Common myeloid progenitor, CD34-positive (primary cell): ENCODE measurements around the gene CHD5.

ENCODE experiments used
- CTCF ChIA-PET: fragments of 350-600 bp; sonication (Branson Sonifier 250); formaldehyde crosslinking; loops from one replicate; lab custom pipeline; 2021; ENCODE audit warnings: antibody characterized with exemption; lab: Charles Lee
- POLR2A ChIA-PET: fragments of 350-600 bp; sonication (Branson Sonifier 250); formaldehyde crosslinking; loops from one replicate; lab custom pipeline; 2021; ENCODE audit warnings: antibody characterized with exemption; lab: Charles Lee
- DNase-seq, 3 donors: peaks; one replicate each; pipeline versions ENCODE4 v3.0.0 to v3.0.0-alpha.2; 2013
- H3K27ac ChIP-seq, 2 experiments: 1 replicate in 1 of 2; 2 replicates in 1 of 2; pipeline ENCODE4 v1.7.0; 2013; ENCODE audit warnings: inconsistent platforms in 2 of 2, low read length in 2 of 2, mild to moderate bottlenecking in 2 of 2, low read depth in 1 of 2, moderate library complexity in 1 of 2; ENCODE audit not compliant: severe bottlenecking in 2 of 2, insufficient read depth in 1 of 2, poor library complexity in 1 of 2
- H3K27me3 ChIP-seq, 5 experiments: replicated peaks in 2 of 5; 1 replicate in 3 of 5; 2 replicates in 2 of 5; pipeline versions ENCODE4 v1.6.1 to v1.7.0; 2013; ENCODE audit warnings: low read length in 4 of 5, mild to moderate bottlenecking in 2 of 5, moderate library complexity in 2 of 5, inconsistent platforms in 1 of 5; ENCODE audit not compliant: insufficient read depth in 5 of 5, control insufficient read depth in 4 of 5
- H3K36me3 ChIP-seq, 4 experiments: 1 replicate in 2 of 4; 2 replicates in 2 of 4; pipeline versions ENCODE4 v1.6.1 to v1.7.0; 2013; ENCODE audit warnings: low read length in 3 of 4, control low read depth in 1 of 4, mild to moderate bottlenecking in 1 of 4; ENCODE audit not compliant: control insufficient read depth in 4 of 4, insufficient read depth in 4 of 4
- H3K4me1 ChIP-seq, 4 experiments: 1 replicate in 3 of 4; 2 replicates in 1 of 4; pipeline versions ENCODE4 v1.6.1 to v1.7.1; 2013; ENCODE audit warnings: low read length in 3 of 4, mild to moderate bottlenecking in 3 of 4, control low read depth in 1 of 4, inconsistent platforms in 1 of 4, moderate library complexity in 1 of 4; ENCODE audit not compliant: control insufficient read depth in 4 of 4, insufficient read depth in 4 of 4; ENCODE audit errors: control extremely low read depth in 1 of 4
- H3K4me3 ChIP-seq, 7 experiments: 1 replicate in 4 of 7; 2 replicates in 3 of 7; pipeline versions ENCODE4 v1.5.1 to v1.7.0; 2013; ENCODE audit warnings: mild to moderate bottlenecking in 7 of 7, low read length in 6 of 7, moderate library complexity in 6 of 7, inconsistent platforms in 2 of 7, low read depth in 2 of 7, control low read depth in 1 of 7; ENCODE audit not compliant: insufficient read depth in 4 of 7, control insufficient read depth in 1 of 7; ENCODE audit errors: extremely low read depth in 1 of 7
- H3K9me3 ChIP-seq, 5 experiments: 1 replicate in 4 of 5; 2 replicates in 1 of 5; pipeline versions ENCODE4 v1.6.1 to v1.7.1; 2013; ENCODE audit warnings: low read length in 4 of 5, mild to moderate bottlenecking in 2 of 5, inconsistent platforms in 1 of 5, low read depth in 1 of 5, moderate library complexity in 1 of 5; ENCODE audit not compliant: control insufficient read depth in 4 of 5, insufficient read depth in 2 of 5; ENCODE audit errors: control extremely low read depth in 1 of 5
- WGBS: methylation state at CpG from one replicate; pipeline ENCODE4 v1.1.5; 2013; ENCODE audit not compliant: insufficient coverage; 5-methylcytosine and 5-hydroxymethylcytosine counted together

CHD5 gene

GRCh38 chr1:6118415-6118814 lies 61.7 kb downstream of the CHD5 start:
- WGBS, result 100% methylated on average over 1 of the region's 3 CpGs
- CTCF ChIA-PET, result no interaction called here
- POLR2A ChIA-PET, result no interaction called here
- no peak overlapping the region for H3K27ac ChIP-seq
- H3K36me3 ChIP-seq, result no peaks in the 10 kb centered on the region
- peaks cover 0 to 5% (median 0%) of the 10 kb centered on the region in 5 experiments for H3K9me3 ChIP-seq
- peaks cover 0 to 12% (median 4%) of the 10 kb centered on the region in 4 experiments for H3K4me1 ChIP-seq
- H3K27me3 ChIP-seq, result peaks cover 0 to 3% (median 0%) of the 10 kb centered on the region in 5 experiments
- DNase-seq, result no peak
- no peak overlapping the region for H3K4me3 ChIP-seq

- no peak for DNase-seq
- peaks cover 0 to 5% (median 0%) of the 10 kb centered on the region in 5 experiments for H3K9me3 ChIP-seq
- peaks cover 0 to 11% (median 2%) of the 10 kb centered on the region in 4 experiments for H3K4me1 ChIP-seq
- ChIA-PET POLR2A (no interaction called here), CTCF (no interaction called here)
- peaks cover 0 to 5% (median 0%) of the 10 kb centered on the region in 5 experiments for H3K27me3 ChIP-seq
- no peaks in the 10 kb centered on the region for H3K36me3 ChIP-seq
- H3K27ac ChIP-seq, result no peak overlapping the region
- no peak overlapping the region for H3K4me3 ChIP-seq
Measured at GRCh38 chr1:6117624-6118023, 62.5 kb downstream of the CHD5 start.

- Histone ChIP-seq H3K36me3 (no peaks in the 10 kb centered on the region), H3K4me3 (no peak overlapping the region), H3K9me3 (peaks cover 0 to 5% (median 0%) of the 10 kb centered on the region in 5 experiments), H3K27ac (no peak overlapping the region), H3K27me3 (peaks cover 0 to 7% (median 0%) of the 10 kb centered on the region in 5 experiments), H3K4me1 (peaks cover 0 to 8% (median 2%) of the 10 kb centered on the region in 4 experiments)
- POLR2A ChIA-PET, result no interaction called here
- no CpG with 5 or more reads among the region's 2 CpGs for WGBS
- CTCF ChIA-PET, result interaction anchor here (0.7 to 1.5 kb wide), 2 partner anchors 24 to 30 kb away, joined by 3 to 5 read pairs; no protein-coding TSS in a partner anchor
- DNase-seq, result no peak
Measured at GRCh38 chr1:6117064-6117463, 63.1 kb downstream of the CHD5 start.

- Histone ChIP-seq H3K4me1 (peaks cover 0 to 7% (median 2%) of the 10 kb centered on the region in 4 experiments), H3K27ac (no peak overlapping the region), H3K36me3 (no peaks in the 10 kb centered on the region), H3K9me3 (peaks cover 0 to 5% (median 0%) of the 10 kb centered on the region in 5 experiments), H3K27me3 (peaks cover 0 to 11% (median 0%) of the 10 kb centered on the region in 5 experiments), H3K4me3 (no peak overlapping the region)
- ChIA-PET CTCF (interaction anchor here (0.8 to 1.5 kb wide), 4 partner anchors 21 to 132 kb away, joined by 3 to 5 read pairs (median 3); no protein-coding TSS in a partner anchor), POLR2A (no interaction called here)
- WGBS, result no CpG with 5 or more reads among the region's 1 CpG
- no peak for DNase-seq
Measured at GRCh38 chr1:6116137-6116536, 64.0 kb downstream of the CHD5 start.

GRCh38 chr1:6113745-6114144 lies 66.4 kb downstream of the CHD5 start:
- H3K27ac ChIP-seq, result no peak overlapping the region
- H3K4me1 ChIP-seq, result peaks cover 0 to 7% (median 2%) of the 10 kb centered on the region in 4 experiments
- H3K27me3 ChIP-seq, result peaks cover 0 to 13% (median 0%) of the 10 kb centered on the region in 5 experiments
- H3K36me3 ChIP-seq, result no peaks in the 10 kb centered on the region
- no peak overlapping the region for H3K4me3 ChIP-seq
- CTCF ChIA-PET, result interaction anchor here (0.6 to 2.1 kb wide), 7 partner anchors 14 to 132 kb away, joined by 3 to 9 read pairs (median 5); no protein-coding TSS in a partner anchor
- 98% methylated on average over 14 of the region's 14 CpGs for WGBS
- peaks cover 0 to 5% (median 0%) of the 10 kb centered on the region in 5 experiments for H3K9me3 ChIP-seq
- DNase-seq, result no peak
- POLR2A ChIA-PET, result interaction anchor here (0.7 kb wide), 1 partner anchor 52 kb away, joined by 3 read pairs; no protein-coding TSS in a partner anchor

- ChIA-PET POLR2A (interaction anchor here (0.6 kb wide), 1 partner anchor 575 kb away, joined by 3 read pairs; no protein-coding TSS in a partner anchor), CTCF (interaction anchor here (0.6 to 2.1 kb wide), 10 partner anchors 9 to 133 kb away, joined by 3 to 9 read pairs (median 4); no protein-coding TSS in a partner anchor)
- WGBS, result 0% methylated on average over 6 of the region's 10 CpGs
- H3K27ac ChIP-seq, result no peak overlapping the region
- DNase-seq, result peak in 2 of 3 donors; percentile 59 to 79
- no peaks in the 10 kb centered on the region for H3K36me3 ChIP-seq
- H3K4me1 ChIP-seq, result peaks cover 0 to 7% (median 2%) of the 10 kb centered on the region in 4 experiments
- H3K9me3 ChIP-seq, result peaks cover 0 to 5% (median 0%) of the 10 kb centered on the region in 5 experiments
- H3K27me3 ChIP-seq, result peaks cover 0 to 13% (median 0%) of the 10 kb centered on the region in 5 experiments
- no peak overlapping the region for H3K4me3 ChIP-seq
Measured at GRCh38 chr1:6113116-6113515, 67.0 kb downstream of the CHD5 start.

- POLR2A ChIA-PET, result no interaction called here
- Histone ChIP-seq H3K4me1 (peaks cover 0 to 7% (median 2%) of the 10 kb centered on the region in 4 experiments), H3K27me3 (peaks cover 0 to 13% (median 0%) of the 10 kb centered on the region in 5 experiments), H3K9me3 (peaks cover 0 to 4% (median 0%) of the 10 kb centered on the region in 5 experiments), H3K27ac (no peak overlapping the region), H3K4me3 (no peak overlapping the region), H3K36me3 (no peaks in the 10 kb centered on the region)
- 88% methylated on average over 5 of the region's 5 CpGs for WGBS
- DNase-seq, result no peak
- CTCF ChIA-PET, result interaction anchor here (0.8 to 2.1 kb wide), 8 partner anchors 10 to 94 kb away, joined by 3 to 9 read pairs (median 4); no protein-coding TSS in a partner anchor
Measured at GRCh38 chr1:6112690-6113005, 67.5 kb downstream of the CHD5 start.
